Fibroblast of the conjunctiva (primary cell): Measurements from ENCODE around the gene ELOVL6.
"Not testable (repeated sequence)": the region's sequence is repeated elsewhere in the genome, so short reads cannot be mapped to it uniquely, and the experiment has no call there.

ENCODE experiments used
- DNase-seq: peaks from one replicate; pipeline ENCODE4 v3.0.0-alpha.2; 2010; ENCODE audit warnings: low read depth

Gene ELOVL6

GRCh38 chr4:110075083-110075738, 123.2 kb downstream of the ELOVL6 start:
- no peak for DNase-seq

GRCh38 chr4:110074570-110074969, 123.8 kb downstream of the ELOVL6 start:
- DNase-seq = no peak

GRCh38 chr4:110073053-110073845, 125.2 kb downstream of the ELOVL6 start:
- DNase-seq = no peak

- no peak for DNase-seq
Observed at GRCh38 chr4:110071466-110071865, 126.9 kb downstream of the ELOVL6 start.

GRCh38 chr4:110068248-110068647, 130.2 kb downstream of the ELOVL6 start:
- DNase-seq = no peak

- DNase-seq = no peak
Observed at GRCh38 chr4:110064934-110065333, 133.5 kb downstream of the ELOVL6 start.

- no peak for DNase-seq
Observed at GRCh38 chr4:110064295-110064694, 134.1 kb downstream of the ELOVL6 start.

- no peak for DNase-seq
Observed at GRCh38 chr4:110062166-110062565, 136.2 kb downstream of the ELOVL6 start.

- DNase-seq = no peak
Observed at GRCh38 chr4:110061076-110061475, 137.3 kb downstream of the ELOVL6 start.

GRCh38 chr4:110059556-110060191, 138.7 kb downstream of the ELOVL6 start:
- peak; percentile 10 for DNase-seq

- no peak for DNase-seq
Observed at GRCh38 chr4:110058677-110059076, 139.7 kb downstream of the ELOVL6 start.

- DNase-seq = no peak
Observed at GRCh38 chr4:110055158-110055768, 143.2 kb downstream of the ELOVL6 start.

GRCh38 chr4:110049951-110050925, 148.2 kb downstream of the ELOVL6 start:
- peak; percentile 45 for DNase-seq

GRCh38 chr4:110046588-110047049, 151.8 kb downstream of the ELOVL6 start:
- peak; percentile 17 for DNase-seq

GRCh38 chr4:110042545-110043517, 155.6 kb downstream of the ELOVL6 start:
- DNase-seq = no peak

- DNase-seq = no peak
Observed at GRCh38 chr4:110041735-110042134, 156.7 kb downstream of the ELOVL6 start.

- not testable (repeated sequence) for DNase-seq
Observed at GRCh38 chr4:110039164-110039563, 159.3 kb downstream of the ELOVL6 start.

GRCh38 chr4:110034026-110034393, 164.4 kb downstream of the ELOVL6 start:
- no peak for DNase-seq

- DNase-seq = no peak
Observed at GRCh38 chr4:110033355-110034025, 164.9 kb downstream of the ELOVL6 start.

- no peak for DNase-seq
Observed at GRCh38 chr4:110032603-110033002, 165.8 kb downstream of the ELOVL6 start.
